GM12801 (cell line): ENCODE results near the gene LLCFC1.

Source experiments
- CTCF ChIP-seq: IDR thresholded peaks from one replicate; pipeline ENCODE4 v1.5.1; 2011; ENCODE audit warnings: control low read depth; ENCODE audit not compliant: insufficient read length; ENCODE audit errors: extremely low read depth

Gene LLCFC1

GRCh38 chr7:142939226-142939910 is at the start of gene LLCFC1:
Gene LLCFC1, plus strand, starts transcription at chr7:142939484. Its CDS starts 138 bp downstream, at chr7:142939622.
- no peak for TF ChIP-seq CTCF

GRCh38 chr7:142889816-142890215 is 49.5 kb upstream of the LLCFC1 start:
- TF ChIP-seq CTCF, result no peak

- TF ChIP-seq CTCF, result no peak
Observed at GRCh38 chr7:142890874-142891485, 48.3 kb upstream of the LLCFC1 start.

- no peak for TF ChIP-seq CTCF
Observed at GRCh38 chr7:142891490-142892082, 47.7 kb upstream of the LLCFC1 start.

- TF ChIP-seq CTCF, result no peak
Observed at GRCh38 chr7:142892951-142893350, 46.3 kb upstream of the LLCFC1 start.

GRCh38 chr7:142894112-142894984 is 44.9 kb upstream of the LLCFC1 start:
- no peak for TF ChIP-seq CTCF
